Endothelial cell of umbilical vein (primary cell): ENCODE data around the gene SNRPA.

Experiments
- EZH2 ChIP-seq: IDR thresholded peaks from 2 replicates; pipeline ENCODE4 v1.6.1; 2012; ENCODE audit warnings: borderline replicate concordance, low read depth, mild to moderate bottlenecking, moderate library complexity, low read length, inconsistent platforms; ENCODE audit not compliant: severe bottlenecking
- FOS ChIP-seq: IDR thresholded peaks from 2 replicates; pipeline ENCODE4 v1.6.1; 2011; ENCODE audit warnings: mild to moderate bottlenecking, low read length, moderate library complexity, borderline replicate concordance; ENCODE audit not compliant: insufficient read depth
- GATA2 ChIP-seq: IDR thresholded peaks from 2 replicates; pipeline ENCODE4 v1.7.0; 2011; ENCODE audit warnings: low read depth, mild to moderate bottlenecking, moderate library complexity, mixed read lengths, low read length; ENCODE audit not compliant: insufficient read length, insufficient read depth
- MYC ChIP-seq: IDR thresholded peaks from one replicate; pipeline ENCODE4 v1.6.1; 2011; ENCODE audit warnings: mild to moderate bottlenecking, low read depth, low read length
- POLR2A ChIP-seq: IDR thresholded peaks from 2 replicates; pipeline ENCODE4 v1.6.1; 2012; ENCODE audit warnings: low read depth, mild to moderate bottlenecking, control low read depth, low read length
- POLR2AphosphoS5 ChIP-seq: IDR thresholded peaks from 2 replicates; pipeline ENCODE4 v1.6.1; 2012; ENCODE audit warnings: low read depth, mild to moderate bottlenecking, control low read depth, low read length, moderate library complexity; ENCODE audit not compliant: insufficient read depth
- TF ChIP-seq, protein P1 (sequence below), 2 donors: IDR thresholded peaks; 1 replicate in 1 of 2; 2 replicates in 1 of 2; pipeline ENCODE4 v1.5.1; 2011; ENCODE audit warnings: low read length in 2 of 2, mild to moderate bottlenecking in 2 of 2, moderate library complexity in 2 of 2, control low read depth in 1 of 2, inconsistent platforms in 1 of 2, low read depth in 1 of 2; ENCODE audit not compliant: insufficient read depth in 1 of 2; ENCODE audit errors: extremely low read depth in 1 of 2
- TF ChIP-seq, protein P2 (sequence below): IDR thresholded peaks from 2 replicates; pipeline ENCODE4 v1.6.1; 2011; ENCODE audit not compliant: insufficient read depth, insufficient read length

DNA sequence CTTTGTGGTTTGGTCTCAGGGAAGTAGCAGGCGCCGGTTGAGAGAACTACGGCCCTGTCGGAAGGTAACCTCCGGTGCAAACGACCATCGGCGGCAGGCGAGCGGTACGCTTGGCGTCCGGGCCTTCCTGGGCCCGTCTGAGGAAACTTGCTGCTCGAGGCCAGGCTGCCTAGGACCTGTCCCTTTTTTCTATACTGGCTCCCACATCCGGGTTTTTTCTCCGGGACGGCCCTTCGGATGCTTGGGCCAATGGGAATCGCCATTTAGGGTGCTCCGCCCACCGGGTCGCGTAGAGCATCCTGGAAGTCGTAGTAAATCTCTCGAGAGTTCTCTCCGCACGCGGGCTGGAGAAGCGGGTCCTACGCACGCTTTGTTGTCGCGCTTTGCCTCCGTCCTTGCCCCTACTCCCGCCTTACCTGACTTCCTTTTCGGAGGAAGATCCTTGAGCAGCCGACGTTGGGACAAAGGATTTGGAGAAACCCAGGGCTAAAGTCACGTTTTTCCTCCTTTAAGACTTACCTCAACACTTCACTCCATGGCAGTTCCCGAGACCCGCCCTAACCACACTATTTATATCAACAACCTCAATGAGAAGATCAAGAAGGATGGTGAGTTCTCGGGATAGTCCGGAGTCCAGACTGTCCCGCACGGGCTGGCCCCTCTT is at the start of gene SNRPA:
- TF ChIP-seq POLR2AphosphoS5, result peak; percentile 71
- TF ChIP-seq POLR2A, result peak; percentile 73
- TF ChIP-seq EZH2, result no peak
- no peak for TF ChIP-seq GATA2
- TF ChIP-seq, protein P1, sequence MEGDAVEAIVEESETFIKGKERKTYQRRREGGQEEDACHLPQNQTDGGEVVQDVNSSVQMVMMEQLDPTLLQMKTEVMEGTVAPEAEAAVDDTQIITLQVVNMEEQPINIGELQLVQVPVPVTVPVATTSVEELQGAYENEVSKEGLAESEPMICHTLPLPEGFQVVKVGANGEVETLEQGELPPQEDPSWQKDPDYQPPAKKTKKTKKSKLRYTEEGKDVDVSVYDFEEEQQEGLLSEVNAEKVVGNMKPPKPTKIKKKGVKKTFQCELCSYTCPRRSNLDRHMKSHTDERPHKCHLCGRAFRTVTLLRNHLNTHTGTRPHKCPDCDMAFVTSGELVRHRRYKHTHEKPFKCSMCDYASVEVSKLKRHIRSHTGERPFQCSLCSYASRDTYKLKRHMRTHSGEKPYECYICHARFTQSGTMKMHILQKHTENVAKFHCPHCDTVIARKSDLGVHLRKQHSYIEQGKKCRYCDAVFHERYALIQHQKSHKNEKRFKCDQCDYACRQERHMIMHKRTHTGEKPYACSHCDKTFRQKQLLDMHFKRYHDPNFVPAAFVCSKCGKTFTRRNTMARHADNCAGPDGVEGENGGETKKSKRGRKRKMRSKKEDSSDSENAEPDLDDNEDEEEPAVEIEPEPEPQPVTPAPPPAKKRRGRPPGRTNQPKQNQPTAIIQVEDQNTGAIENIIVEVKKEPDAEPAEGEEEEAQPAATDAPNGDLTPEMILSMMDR (IDR thresholded peaks at IDR 0.05; ENCODE audit: extremely low read depth in 1 of 2, insufficient read depth in 1 of 2, low read depth in 1 of 2, low read length in 2 of 2), result no peak
- TF ChIP-seq, protein P2, sequence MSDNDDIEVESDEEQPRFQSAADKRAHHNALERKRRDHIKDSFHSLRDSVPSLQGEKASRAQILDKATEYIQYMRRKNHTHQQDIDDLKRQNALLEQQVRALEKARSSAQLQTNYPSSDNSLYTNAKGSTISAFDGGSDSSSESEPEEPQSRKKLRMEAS, result peak; percentile 86
- TF ChIP-seq MYC, result peak; percentile 92
- no peak for TF ChIP-seq FOS
